KOPT-K1 (cell line): ENCODE results near the gene GALNT18.

Experiments used
- H3K27ac ChIP-seq: fragments of 200-600 bp; sonication (generic); 2 replicates; pipeline ENCODE4 v1.5.1; 2016; ENCODE audit warnings: antibody characterized with exemption, mild to moderate bottlenecking, low read depth, low read length; ENCODE audit not compliant: poor library complexity, severe bottlenecking
- H3K36me3 ChIP-seq: fragments of 200-600 bp; sonication (generic); 2 replicates; pipeline ENCODE4 v1.5.1; 2017; ENCODE audit warnings: antibody characterized with exemption, mild to moderate bottlenecking, low read length, moderate library complexity; ENCODE audit not compliant: insufficient read depth
- H3K9me3 ChIP-seq: fragments of 200-600 bp; sonication (generic); 2 replicates; pipeline ENCODE4 v1.5.1; 2017; ENCODE audit warnings: antibody characterized with exemption, low read length, mild to moderate bottlenecking; ENCODE audit not compliant: insufficient read depth, poor library complexity, severe bottlenecking

The GALNT18 gene

GRCh38 chr11:11611381-11611780 lies 10.4 kb downstream of the GALNT18 start:
- Histone ChIP-seq H3K27ac (no peak overlapping the region), H3K36me3 (no peaks in the 10 kb centered on the region), H3K9me3 (no peaks in the 10 kb centered on the region)

- Histone ChIP-seq H3K36me3 (no peaks in the 10 kb centered on the region), H3K27ac (no peak overlapping the region), H3K9me3 (no peaks in the 10 kb centered on the region)
Observed at GRCh38 chr11:11608783-11609232, 13.0 kb downstream of the GALNT18 start.

GRCh38 chr11:11607772-11608171 lies 14.0 kb downstream of the GALNT18 start:
- no peaks in the 10 kb centered on the region for H3K9me3 ChIP-seq
- H3K27ac ChIP-seq, result no peak overlapping the region
- H3K36me3 ChIP-seq, result no peaks in the 10 kb centered on the region

- H3K9me3 ChIP-seq, result peaks cover 9% of the 10 kb centered on the region
Observed at GRCh38 chr11:11605821-11606450, 15.9 kb downstream of the GALNT18 start.

GRCh38 chr11:11605181-11605580 lies 16.6 kb downstream of the GALNT18 start:
- no peaks in the 10 kb centered on the region for H3K36me3 ChIP-seq
- no peak overlapping the region for H3K27ac ChIP-seq
- peaks cover 9% of the 10 kb centered on the region for H3K9me3 ChIP-seq

More at GRCh38 chr11:11605821-11606450, 15.9 kb downstream of the GALNT18 start:
- Histone ChIP-seq H3K27ac (no peak overlapping the region), H3K36me3 (no peaks in the 10 kb centered on the region)

- Histone ChIP-seq H3K36me3 (no peaks in the 10 kb centered on the region), H3K9me3 (peaks cover 9% of the 10 kb centered on the region), H3K27ac (no peak overlapping the region)
Observed at GRCh38 chr11:11604370-11604990, 17.3 kb downstream of the GALNT18 start.

- peaks cover 9% of the 10 kb centered on the region for H3K9me3 ChIP-seq
- no peaks in the 10 kb centered on the region for H3K36me3 ChIP-seq
- no peak overlapping the region for H3K27ac ChIP-seq
Observed at GRCh38 chr11:11602011-11602410, 19.8 kb downstream of the GALNT18 start.

GRCh38 chr11:11600288-11600687 lies 21.5 kb downstream of the GALNT18 start:
- Histone ChIP-seq H3K36me3 (no peaks in the 10 kb centered on the region), H3K9me3 (peaks cover 9% of the 10 kb centered on the region), H3K27ac (no peak overlapping the region)

GRCh38 chr11:11598243-11598642 lies 23.6 kb downstream of the GALNT18 start:
- Histone ChIP-seq H3K9me3 (peaks cover 9% of the 10 kb centered on the region), H3K36me3 (no peaks in the 10 kb centered on the region), H3K27ac (no peak overlapping the region)

- Histone ChIP-seq H3K27ac (no peak overlapping the region), H3K36me3 (no peaks in the 10 kb centered on the region), H3K9me3 (no peaks in the 10 kb centered on the region)
Observed at GRCh38 chr11:11594162-11594561, 27.6 kb downstream of the GALNT18 start.

GRCh38 chr11:11592146-11592684 lies 29.6 kb downstream of the GALNT18 start:
- H3K27ac ChIP-seq, result no peak overlapping the region
- no peaks in the 10 kb centered on the region for H3K9me3 ChIP-seq
- no peaks in the 10 kb centered on the region for H3K36me3 ChIP-seq

GRCh38 chr11:11589437-11589836 lies 32.4 kb downstream of the GALNT18 start:
- Histone ChIP-seq H3K36me3 (no peaks in the 10 kb centered on the region), H3K27ac (no peak overlapping the region), H3K9me3 (no peaks in the 10 kb centered on the region)

GRCh38 chr11:11588891-11589290 lies 32.9 kb downstream of the GALNT18 start:
- no peaks in the 10 kb centered on the region for H3K36me3 ChIP-seq
- no peaks in the 10 kb centered on the region for H3K9me3 ChIP-seq
- no peak overlapping the region for H3K27ac ChIP-seq

- no peaks in the 10 kb centered on the region for H3K36me3 ChIP-seq
- no peak overlapping the region for H3K27ac ChIP-seq
- no peaks in the 10 kb centered on the region for H3K9me3 ChIP-seq
Observed at GRCh38 chr11:11588243-11588642, 33.6 kb downstream of the GALNT18 start.

- Histone ChIP-seq H3K9me3 (no peaks in the 10 kb centered on the region), H3K27ac (no peak overlapping the region), H3K36me3 (no peaks in the 10 kb centered on the region)
Observed at GRCh38 chr11:11587122-11587521, 34.7 kb downstream of the GALNT18 start.

GRCh38 chr11:11586465-11586864 lies 35.3 kb downstream of the GALNT18 start:
- Histone ChIP-seq H3K27ac (no peak overlapping the region), H3K9me3 (no peaks in the 10 kb centered on the region), H3K36me3 (no peaks in the 10 kb centered on the region)
